ENCODE data around the gene PMFBP1.

The PMFBP1 gene, protein sequence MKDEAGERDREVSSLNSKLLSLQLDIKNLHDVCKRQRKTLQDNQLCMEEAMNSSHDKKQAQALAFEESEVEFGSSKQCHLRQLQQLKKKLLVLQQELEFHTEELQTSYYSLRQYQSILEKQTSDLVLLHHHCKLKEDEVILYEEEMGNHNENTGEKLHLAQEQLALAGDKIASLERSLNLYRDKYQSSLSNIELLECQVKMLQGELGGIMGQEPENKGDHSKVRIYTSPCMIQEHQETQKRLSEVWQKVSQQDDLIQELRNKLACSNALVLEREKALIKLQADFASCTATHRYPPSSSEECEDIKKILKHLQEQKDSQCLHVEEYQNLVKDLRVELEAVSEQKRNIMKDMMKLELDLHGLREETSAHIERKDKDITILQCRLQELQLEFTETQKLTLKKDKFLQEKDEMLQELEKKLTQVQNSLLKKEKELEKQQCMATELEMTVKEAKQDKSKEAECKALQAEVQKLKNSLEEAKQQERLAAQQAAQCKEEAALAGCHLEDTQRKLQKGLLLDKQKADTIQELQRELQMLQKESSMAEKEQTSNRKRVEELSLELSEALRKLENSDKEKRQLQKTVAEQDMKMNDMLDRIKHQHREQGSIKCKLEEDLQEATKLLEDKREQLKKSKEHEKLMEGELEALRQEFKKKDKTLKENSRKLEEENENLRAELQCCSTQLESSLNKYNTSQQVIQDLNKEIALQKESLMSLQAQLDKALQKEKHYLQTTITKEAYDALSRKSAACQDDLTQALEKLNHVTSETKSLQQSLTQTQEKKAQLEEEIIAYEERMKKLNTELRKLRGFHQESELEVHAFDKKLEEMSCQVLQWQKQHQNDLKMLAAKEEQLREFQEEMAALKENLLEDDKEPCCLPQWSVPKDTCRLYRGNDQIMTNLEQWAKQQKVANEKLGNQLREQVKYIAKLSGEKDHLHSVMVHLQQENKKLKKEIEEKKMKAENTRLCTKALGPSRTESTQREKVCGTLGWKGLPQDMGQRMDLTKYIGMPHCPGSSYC

DNA sequence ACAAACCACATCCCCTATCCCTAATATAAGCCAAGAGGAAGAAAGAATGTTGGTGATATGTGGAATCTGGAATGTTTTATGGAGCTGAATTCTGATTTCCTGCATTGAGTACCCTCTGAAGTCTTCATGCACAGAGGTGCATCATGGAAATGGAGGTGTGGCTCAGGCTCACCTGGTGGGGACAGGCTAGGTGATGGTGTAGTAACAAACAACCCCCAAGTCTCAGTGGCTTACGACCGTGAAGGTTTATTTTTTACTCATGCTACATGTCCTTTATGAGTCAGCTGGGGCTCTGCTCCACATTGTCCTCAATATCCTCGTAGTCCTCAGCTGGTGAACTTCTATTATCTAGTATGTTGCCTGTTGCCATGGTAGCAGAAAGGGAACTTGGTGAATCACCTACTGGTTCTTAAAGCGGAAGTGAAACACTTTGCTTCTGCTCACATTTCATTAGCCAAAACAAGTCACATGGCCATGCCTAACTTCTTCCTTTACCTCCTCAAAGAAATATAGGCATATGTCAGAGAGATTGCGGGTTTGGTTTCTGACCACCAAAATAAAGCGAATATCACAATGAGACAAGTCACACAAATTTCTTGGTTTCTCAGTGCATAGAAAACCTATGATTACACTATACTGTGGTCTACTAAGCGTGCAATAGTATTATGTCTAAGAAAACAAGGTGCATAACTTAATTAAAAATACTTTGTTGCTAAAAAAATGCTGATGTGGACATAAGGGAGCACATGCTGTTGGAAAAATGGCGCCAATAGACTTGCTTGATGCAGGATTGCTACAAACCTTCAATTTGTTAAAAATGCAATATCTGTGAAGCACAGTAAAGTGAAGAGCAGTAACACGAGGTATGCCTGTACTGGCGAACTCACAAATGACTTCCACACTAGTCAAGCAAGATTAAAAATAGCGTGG is at the start of gene PMFBP1:
Gene PMFBP1 (minus strand): TSS at position 51 of the 930 bp plus-strand sequence. CDS start 947 bp downstream, outside the sequence.
- no peak for DNase-seq

DNA sequence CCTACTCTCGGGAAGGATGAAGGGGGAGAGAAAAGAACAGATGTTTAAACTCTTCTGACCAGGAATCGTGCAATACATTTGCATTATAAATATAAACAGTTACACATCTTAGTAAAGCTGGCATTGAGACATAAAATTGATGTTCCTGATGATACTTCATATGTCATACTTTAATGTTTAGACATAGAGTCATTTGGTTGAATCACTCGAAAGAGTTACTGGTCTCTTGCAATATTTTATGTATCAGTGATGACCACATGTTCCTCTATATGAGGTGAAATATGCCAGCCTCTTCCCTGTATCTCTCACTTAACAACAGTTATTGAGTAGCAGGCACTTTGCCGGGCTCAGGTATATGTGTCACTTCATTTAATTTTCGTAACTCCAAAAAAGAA is 49.7 kb upstream of the PMFBP1 start:
- no peak for DNase-seq

DNA sequence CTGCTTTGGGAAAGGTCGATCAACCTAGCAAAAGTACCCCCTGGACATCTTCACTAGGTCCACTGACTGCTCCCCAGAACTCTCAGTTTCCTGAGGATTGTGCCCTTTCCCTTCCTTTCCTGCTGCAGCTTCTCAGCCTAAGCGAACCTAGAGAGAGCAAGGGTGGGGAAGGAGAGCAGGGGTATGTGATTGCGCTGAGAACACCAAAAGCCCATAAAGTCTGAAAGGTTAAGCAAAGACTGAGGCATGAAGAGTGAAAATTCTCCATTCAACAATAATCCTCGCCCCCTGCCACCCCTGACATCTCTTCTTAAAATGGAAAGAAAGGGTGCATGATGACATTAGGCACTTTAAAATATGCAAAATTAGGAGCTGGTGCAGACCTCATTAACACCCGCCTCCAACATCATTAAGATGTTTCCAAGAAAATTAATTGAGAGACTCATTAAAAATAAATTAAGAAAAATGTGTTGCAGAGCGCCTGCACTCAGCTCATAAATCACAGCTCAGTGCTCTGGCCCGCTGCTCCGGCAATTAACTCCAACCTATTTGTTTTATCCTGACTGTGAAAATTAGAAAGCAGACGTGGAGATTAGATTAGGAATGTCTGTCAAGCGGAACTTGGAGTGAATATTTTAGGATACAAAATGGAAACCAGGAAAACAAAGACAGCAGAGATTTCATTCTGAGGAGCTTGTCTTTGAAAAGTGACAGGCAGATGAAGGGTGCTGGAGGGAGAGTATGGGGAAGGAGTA is 49.1 kb upstream of the PMFBP1 start:
- DNase-seq = no peak

DNA sequence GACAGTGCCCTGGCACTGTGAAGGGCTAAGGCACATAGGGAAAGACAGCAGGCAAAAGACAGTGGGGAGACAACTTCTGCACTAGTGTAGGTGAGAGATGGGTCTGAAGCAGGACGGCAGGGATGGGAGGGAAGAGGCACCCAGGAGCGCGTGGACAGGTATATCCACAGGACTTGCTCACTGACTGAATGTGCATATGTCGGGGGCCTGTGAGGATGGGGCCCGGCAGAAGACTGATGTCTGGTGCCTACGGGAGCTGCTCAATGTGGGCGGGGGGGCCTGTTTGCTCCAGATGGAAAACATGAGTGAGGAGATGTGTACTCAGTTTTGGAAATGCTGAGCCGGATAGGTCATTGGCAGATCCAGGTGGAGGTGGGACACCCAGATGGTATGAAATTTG is 47.3 kb upstream of the PMFBP1 start:
- DNase-seq = no peak

DNA sequence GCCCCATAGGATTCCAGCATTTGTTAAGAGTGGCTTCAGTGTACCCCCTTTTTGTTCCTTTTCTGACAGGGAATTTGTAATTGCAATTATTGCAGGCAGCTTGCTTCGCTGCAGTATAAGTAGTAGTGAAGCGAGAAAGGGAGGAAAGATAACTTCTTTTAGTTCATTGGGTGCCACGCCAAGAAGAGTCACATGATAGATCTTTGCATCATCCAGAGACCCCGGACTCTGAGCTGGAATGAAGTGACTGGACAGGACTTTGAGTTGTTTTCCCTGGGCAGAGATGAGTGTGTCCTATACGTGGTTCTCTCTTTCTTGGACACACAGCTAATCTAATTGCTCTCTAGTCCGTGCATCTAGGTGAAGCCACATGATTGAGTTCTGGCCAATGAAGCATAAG is 44.8 kb upstream of the PMFBP1 start:
- DNase-seq = no peak

DNA sequence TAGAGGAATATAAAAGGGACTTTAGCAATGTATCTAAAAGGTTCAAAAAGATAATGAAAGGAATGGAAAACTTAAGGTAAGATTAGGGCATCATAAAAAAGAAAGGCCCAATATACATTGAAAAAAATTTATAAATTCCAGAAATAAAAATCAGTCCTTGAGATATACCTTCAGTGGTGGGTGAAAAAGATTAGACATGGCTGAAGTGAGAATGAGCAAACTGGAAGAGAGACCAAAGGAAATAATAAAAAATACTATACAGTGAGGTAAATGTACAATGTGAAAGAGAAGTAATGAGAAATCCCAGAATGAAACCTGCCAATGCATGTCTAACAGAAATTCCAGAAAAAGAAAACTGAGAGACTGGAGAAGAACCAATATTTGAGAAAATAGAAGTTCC is 42.9 kb upstream of the PMFBP1 start:
- DNase-seq = no peak

DNA sequence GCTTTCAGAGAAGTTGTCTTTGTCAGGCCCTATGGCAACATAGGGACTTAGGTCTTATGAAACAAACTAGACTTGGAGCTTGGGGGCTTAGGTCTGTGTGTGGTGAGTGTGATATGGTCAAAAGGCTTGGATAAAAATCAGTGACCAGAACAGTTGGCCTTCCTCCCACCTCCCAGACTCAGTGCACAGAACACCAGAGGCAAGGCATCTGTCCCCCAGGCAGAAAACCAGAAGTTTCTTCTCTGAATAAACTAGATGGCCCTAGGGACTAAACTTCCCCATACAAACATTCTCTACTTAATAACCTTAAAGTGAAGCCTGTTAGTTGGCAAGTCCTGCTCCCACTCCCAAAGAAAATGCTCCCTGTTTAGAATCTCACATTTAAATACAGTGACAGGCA is 39.2 kb upstream of the PMFBP1 start:
- no peak for DNase-seq

DNA sequence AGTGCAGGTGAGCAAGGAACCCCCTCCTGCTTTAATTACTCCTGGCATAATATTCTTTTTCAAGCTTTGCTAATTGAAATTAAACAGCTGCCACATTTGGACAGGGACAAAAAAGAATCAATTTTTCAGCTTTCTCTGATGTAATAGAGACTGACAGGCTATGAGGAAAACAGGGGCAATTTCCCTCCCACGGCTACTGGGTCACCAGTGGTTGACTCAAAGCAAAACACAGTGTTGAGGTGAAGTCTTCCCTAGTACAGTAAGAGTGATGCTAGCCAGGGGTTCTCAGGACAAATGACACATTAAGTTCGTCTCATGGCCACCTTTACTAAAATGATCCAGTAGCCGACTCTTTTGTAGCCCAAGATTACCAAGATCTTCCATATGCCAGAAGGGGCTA is 38.6 kb upstream of the PMFBP1 start:
- no peak for DNase-seq

DNA sequence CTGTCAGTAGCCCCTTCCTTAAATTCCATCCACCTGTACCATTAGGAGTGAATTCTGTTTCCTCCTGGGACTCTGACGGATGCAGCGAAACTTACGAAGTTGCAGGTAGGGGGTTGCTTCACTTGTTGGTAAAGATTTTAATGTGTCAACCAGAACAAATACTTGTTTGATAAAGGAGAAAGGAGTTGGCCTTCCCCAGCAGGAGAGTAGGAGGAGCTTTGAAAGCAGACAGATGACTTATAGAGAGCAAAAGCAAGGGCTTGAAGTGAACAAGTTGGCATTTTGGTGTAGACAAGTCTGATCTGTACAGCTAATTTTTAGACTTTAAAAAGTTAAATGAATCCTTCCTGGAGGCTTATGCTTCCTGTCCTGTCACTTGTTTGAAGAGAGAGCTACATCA is 38.1 kb upstream of the PMFBP1 start:
- DNase-seq = no peak

DNA sequence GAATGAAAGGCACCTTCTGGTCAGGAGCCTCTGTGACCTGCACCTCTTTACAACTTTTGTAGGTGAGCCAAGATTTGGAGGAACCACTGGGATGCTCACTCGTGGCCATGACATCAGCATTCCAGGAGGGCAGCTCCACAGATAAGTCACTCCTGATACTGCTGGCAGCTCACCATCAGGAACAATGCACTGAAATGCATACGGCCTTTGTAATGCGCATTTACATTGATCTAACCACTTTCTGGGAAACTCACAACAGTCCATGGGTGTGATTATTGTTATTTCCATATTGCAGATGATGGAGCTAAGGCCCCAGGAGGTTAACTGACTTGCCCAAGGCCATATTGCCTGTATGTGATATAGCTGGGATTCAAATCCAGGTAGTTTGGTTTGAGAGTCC is 34.3 kb upstream of the PMFBP1 start:
- no peak for DNase-seq

DNA sequence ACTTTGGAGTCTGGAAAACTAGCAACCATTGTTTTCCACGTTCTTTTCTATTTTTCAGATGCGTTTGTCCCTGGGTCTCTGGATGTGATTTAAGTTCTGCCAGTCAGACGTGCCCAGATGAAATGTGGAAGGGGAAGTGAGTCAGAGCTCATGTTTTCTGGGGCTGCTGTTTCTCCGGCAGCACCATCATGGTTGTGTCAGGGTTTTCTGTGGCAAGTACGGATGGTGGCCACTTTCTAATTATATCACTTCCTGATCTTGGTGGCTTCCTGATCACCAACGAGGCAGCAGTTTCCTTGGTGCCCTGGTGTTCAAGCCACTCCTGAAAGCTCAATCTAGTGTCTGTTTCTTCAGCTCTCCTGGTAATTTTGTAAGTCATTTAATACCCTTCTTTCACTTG is 31.4 kb upstream of the PMFBP1 start:
- DNase-seq = no peak

DNA sequence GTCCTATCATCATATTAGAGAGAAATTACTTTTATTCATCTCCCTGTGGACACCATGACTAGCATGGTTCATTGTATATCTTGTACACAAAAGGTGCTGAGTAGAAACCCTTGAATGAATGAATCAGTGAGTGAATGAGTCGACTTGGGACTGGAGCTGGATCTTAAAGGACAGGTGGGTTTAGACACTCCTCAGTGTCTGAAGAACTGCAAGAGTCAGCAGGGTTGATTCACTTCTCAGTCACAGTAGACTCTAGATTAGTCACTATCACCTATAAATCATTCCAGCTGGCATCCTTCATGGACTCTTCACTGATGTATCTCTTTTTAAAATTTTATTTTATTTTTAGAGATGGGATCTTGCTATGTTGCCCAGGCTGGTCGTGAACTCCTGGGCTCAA is 30.1 kb upstream of the PMFBP1 start:
- no peak for DNase-seq

DNA sequence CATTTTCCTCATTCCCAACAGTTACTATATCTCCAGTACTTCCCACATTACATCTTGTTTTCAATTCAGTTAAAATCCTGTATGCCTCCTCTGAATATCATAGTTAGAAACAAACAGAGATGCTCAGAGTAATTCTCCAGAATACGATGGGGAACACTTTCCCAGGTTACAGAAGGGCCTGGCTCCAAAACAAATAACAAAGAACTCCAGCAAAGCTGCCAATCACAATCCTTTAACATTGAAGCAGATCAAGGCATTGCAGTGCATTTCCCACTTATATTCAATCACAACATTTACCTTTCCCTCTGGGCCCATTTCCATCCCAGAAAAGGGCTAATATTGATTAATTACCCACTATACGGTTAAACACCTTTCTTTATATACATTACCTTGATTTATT is 29.4 kb upstream of the PMFBP1 start:
- no peak for DNase-seq

DNA sequence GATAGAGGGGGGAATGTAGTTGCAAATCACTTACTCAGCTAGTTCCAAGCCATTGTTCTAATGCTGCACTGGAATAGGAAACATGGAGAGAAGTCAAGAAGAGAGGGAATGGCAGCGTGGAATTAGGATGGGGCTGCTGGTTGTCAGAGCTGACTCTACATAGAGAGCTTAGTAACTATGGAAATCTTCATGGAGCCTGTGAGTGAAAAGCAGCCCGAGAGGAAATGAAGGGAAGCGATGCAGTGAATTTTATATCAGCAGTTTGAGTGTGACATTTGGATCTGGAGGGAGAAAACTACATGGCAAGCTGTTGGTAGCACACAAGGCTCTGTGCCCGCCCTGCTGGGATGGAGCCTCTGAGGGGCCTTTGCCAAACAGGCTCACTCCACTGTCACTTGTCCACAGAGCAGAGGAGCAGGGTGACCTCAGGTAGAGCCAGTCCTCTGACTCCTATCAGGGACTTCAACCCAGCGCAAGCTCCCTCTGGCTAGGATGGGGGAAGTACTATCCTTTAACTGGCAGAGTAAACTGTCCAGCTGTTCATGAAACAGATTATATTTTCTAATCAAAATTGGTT is 27.9 kb upstream of the PMFBP1 start:
- DNase-seq = no peak

DNA sequence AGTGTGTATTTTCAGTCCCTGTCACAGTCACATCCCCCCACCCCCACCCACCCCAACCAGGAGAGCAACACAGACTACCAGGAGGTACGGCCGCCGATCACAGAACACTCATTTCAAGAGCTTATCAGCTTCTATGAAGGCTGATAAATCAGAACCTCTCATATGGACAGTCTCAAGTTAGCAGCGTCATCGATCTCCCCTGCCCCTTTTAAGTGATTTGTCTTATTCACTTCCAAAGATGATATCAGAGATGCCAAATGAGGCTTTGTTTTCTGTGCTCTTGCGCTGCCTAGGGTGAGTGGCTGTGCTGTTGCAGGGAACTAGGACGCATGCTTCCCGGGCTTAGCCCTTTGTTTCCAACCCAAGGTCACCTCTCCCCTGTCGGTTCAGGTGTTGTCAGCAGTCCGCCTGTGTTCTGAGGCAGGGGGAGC is 26.8 kb upstream of the PMFBP1 start:
- no peak for DNase-seq

DNA sequence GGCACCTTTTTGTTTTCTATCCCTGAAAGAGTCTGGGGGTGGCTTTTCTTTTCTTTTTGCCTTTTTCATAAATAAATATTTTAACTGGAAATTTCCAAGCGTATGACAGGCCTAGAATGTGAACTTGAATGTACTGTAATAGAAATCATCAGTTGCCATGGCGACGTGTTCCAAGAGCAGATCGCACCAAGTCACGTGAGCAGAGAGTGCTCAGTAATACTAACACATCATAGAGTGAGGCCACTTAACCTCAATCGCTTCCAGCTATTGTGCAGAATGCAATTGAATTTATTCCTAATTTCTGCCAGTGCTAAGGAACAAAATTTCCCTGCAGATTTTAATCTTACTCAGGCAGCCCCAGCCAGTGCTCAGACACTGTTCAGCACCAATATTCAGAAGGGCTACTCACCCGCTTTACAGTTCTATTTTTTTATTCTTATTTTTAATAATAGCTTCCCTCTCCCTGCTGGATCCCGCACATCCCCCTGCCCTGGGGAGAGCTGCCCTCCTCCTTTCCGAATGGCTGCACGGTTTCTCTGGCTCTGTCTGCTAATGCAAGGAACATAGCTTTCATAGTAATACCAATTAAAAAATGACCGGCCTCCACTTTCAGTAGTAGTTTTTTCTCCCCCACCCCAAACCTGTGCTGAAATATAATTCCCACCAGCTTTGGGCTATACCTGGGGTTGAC is 26.2 kb upstream of the PMFBP1 start:
- no peak for DNase-seq

DNA sequence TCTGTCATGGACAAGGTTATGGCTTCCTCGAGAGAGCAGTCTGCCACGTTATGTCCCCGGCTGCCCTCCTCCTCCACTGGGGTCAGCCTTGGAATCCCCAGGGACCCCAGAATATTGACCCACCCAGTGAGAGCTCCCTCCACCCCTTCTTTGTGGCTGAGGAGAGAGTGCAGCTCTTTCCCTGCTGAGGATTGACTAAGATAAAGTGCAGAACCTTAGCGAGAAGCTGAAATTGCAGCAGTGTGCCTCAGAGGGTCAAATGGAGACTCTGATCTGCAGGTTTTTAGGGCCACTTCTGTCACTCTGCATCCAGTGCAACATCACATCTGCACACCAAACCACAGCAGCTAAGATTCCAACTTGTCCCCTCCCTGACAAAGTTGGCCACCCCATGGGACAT is 25.6 kb upstream of the PMFBP1 start:
- DNase-seq = no peak

DNA sequence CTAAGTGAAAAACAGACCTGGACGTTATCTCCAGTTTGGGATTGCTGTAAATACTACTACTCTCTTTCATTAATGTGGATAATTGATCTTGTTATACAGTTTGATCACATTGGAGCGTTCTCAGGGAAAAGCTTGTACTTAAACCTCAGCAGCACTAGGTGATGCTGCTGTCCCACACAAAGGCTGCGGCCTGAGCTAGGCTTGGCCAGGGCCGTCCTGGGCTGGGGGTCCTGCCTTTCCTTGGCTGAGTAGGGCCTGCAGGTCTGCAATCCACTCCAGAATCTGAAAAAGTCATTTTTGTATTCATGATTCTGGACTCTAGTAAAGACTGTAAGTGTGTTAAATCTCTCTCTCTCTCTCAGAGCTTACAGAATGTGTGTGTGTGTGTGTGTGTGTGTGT is 23.7 kb upstream of the PMFBP1 start:
- DNase-seq = no peak

DNA sequence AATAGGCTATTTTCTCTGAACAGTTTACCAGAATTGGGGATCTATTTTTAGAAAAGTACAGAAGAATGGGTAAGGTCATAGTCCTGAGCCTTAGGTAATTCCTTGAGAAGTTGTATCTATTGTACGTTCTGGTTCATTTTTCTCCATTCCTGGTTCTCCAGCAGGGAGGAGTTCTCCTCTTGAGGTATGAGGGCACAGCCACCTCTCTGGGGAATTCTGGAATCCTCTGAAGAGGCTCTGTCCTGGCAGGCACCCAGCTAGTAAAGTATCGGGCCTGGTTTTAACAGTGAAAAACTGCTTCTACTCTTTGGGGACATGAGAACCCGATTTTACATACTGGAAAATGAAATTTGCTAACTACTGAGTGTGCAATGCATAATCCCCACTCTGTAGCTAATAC is 19.6 kb upstream of the PMFBP1 start:
- no peak for DNase-seq

DNA sequence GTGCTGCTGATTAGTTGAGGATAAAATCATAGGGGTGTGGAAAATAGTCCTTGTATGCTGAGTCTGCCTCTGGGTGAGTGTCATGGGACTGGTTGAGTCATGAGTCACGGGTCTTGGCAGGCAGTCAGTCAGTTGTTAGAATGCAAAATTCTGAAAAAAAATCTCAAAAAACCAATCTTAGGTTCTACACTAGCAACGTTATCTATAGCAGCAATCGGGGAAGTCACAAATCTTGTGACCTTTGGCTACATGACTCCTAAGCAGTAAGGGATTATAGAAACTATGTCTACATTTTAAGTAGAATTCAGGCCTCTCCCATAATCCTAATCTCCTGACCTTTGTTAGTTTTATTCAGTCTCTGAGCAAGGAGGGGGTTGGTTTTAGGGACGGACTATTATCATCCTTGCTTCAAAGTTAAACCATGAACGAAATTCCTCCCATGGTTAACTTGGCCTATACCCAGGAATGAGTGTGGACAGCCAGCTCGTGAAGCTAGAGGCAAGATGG is 18.0 kb upstream of the PMFBP1 start:
- DNase-seq = no peak

DNA sequence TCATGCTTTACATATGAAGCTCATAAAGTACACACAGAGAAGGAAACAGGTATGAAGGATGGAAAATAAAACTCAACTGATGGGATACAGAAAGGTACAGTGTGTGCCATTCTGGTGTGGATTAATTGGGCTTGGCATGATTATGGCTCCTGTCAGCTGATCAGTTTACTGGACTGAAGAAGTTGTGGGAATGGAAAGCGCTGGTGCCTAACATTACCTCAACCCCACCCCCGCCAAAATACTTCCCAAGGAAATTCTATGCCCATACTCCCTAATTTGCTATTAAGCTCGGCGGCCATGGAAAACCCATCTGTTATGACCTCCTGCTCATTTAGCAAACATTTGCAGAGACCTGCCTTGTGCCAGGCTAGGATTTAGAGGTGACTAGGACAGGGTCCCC is 16.6 kb upstream of the PMFBP1 start:
- DNase-seq = no peak
